Measurements from ENCODE around the gene ZNF280D. TPM values are rescaled to one million over a fixed set of nuclear protein-coding genes. Genes with fewer than 3 reads are reported as not detected.
"Not testable (repeated sequence)": the region's sequence is repeated elsewhere in the genome, so short reads cannot be mapped to it uniquely, and the experiment has no call there.

Gene ZNF280D, protein sequence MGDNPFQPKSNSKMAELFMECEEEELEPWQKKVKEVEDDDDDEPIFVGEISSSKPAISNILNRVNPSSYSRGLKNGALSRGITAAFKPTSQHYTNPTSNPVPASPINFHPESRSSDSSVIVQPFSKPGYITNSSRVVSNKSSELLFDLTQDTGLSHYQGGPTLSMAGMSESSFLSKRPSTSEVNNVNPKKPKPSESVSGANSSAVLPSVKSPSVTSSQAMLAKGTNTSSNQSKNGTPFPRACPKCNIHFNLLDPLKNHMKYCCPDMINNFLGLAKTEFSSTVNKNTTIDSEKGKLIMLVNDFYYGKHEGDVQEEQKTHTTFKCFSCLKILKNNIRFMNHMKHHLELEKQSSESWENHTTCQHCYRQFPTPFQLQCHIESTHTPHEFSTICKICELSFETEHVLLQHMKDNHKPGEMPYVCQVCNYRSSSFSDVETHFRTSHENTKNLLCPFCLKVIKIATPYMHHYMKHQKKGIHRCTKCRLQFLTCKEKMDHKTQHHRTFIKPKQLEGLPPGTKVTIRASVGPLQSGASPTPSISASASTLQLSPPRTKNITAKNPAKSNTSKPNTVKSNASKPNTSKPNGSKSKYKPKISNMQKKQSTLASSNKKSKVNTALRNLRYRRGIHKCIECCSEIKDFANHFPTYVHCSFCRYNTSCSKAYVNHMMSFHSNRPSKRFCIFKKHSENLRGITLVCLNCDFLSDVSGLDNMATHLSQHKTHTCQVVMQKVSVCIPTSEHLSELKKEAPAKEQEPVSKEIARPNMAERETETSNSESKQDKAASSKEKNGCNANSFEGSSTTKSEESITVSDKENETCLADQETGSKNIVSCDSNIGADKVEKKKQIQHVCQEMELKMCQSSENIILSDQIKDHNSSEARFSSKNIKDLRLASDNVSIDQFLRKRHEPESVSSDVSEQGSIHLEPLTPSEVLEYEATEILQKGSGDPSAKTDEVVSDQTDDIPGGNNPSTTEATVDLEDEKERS
- total RNA-seq: 10 to 100 TPM; 48.6 to 50.2 TPM
- 12.6 TPM for polyA plus RNA-seq (ENCODE audit: insufficient read depth, low read depth, low replicate concordance)
- long read RNA-seq, donor 1, partial matches to known transcripts: 0 of 4 reads
- long read RNA-seq, donor 1, other reads (novel, unspliced or antisense): 0 of 4 reads
- long read RNA-seq, donor 2, partial matches to known transcripts: 0 of 1 reads
- long read RNA-seq, donor 2, other reads (novel, unspliced or antisense): 0 of 1 reads

DNA sequence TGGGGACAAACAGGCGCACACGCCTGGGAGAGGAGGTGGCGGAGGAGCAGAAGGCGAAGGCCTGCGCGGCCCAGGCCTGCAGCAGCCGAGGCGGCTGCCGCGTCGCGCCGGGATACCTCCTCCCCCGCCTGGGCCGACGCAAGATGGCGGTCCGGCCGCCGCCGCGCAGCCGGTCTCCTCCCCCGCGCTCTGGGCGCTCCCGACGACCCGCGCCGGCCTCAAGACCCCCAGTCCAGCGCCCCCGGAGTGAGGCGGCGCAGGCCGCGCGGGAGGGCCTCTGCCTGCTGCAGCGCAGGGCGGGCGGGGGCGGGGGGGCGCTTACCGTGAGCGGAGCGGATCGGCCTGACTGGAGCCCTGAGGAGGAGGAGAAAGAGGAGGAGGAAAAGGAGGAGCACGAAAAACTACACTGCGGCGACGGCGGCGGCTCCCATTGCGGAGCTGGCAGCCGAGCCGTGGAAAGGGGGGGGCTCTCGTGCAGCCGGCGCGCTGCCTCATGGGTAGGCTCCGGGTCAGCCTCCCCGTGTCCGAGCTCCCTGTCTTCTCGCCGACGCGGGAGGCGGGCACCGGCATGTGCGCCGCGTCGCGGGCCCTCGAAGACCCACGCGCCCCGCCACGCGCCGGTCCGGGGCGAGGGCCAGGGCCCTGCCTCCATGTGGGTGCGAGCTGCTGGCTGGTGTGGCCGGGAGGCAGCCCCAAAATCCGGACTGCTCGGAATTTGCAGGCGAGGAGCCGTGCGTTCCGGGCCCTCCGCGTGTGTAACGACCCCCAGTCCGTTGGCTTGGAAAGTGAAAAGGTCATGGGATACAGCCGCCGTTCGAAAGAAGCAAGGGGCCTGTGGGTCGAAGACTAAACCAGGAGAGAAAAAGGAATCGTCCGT is at the start of gene ZNF280D:
Gene ZNF280D, minus strand, starts transcription at position 374 of the 877 bp plus-strand sequence. CDS start 26,400 bp downstream, outside the sequence.
- Histone ChIP-seq H3K27me3 (no peaks in the 10 kb centered on the region), H3K36me3 (ENCODE audit: low read depth, missing control alignments) (no peaks in the 10 kb centered on the region), H3K27ac (peak within 1 kb of the TSS; percentile 81 to 99), H3K9me3 (no peaks in the 10 kb centered on the region), H3K4me1 (peaks cover 19% of the 10 kb centered on the region), H3K4me3 (peak within 1 kb of the TSS; percentile 66 to 84)
- peak; percentile 92 for DNase-seq
- TF ChIP-seq POLR2A (IDR thresholded peaks at IDR 0.05): no peak
- TF ChIP-seq, protein P1, sequence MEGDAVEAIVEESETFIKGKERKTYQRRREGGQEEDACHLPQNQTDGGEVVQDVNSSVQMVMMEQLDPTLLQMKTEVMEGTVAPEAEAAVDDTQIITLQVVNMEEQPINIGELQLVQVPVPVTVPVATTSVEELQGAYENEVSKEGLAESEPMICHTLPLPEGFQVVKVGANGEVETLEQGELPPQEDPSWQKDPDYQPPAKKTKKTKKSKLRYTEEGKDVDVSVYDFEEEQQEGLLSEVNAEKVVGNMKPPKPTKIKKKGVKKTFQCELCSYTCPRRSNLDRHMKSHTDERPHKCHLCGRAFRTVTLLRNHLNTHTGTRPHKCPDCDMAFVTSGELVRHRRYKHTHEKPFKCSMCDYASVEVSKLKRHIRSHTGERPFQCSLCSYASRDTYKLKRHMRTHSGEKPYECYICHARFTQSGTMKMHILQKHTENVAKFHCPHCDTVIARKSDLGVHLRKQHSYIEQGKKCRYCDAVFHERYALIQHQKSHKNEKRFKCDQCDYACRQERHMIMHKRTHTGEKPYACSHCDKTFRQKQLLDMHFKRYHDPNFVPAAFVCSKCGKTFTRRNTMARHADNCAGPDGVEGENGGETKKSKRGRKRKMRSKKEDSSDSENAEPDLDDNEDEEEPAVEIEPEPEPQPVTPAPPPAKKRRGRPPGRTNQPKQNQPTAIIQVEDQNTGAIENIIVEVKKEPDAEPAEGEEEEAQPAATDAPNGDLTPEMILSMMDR (IDR thresholded peaks at IDR 0.05): no peak
- intact Hi-C loops (cut with DNase I; ENCODE audit: low total_unique reads): no loop called here
- WGBS, 2 donors: 8% methylated on average over 30 to 96 of the region's 101 CpGs

DNA sequence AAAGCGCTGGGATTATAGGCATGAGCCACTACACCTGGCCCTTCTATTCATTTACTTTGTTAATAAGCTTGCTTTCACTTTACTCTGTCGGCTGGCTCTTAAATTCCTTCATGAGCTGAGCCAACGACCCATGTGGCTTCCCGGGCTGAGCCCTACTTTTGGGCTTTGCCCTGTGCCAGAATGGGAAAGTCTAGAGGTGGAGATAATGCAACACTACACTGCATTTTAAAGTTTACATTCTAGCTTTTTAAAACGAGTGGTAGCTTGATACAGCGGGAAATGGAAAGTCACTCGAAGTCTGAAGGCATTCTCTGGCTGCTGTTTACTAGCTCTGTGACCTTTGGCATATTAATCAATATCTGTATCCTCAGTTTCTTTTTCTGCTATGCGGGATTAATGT is 49.0 kb upstream of the ZNF280D start:
- H3K4me3 ChIP-seq: no peak overlapping the region
- no peaks in the 10 kb centered on the region for H3K27me3 ChIP-seq
- intact Hi-C loops (cut with DNase I; ENCODE audit: low total_unique reads): no loop called here
- H3K4me1 ChIP-seq: no peaks in the 10 kb centered on the region
- H3K36me3 ChIP-seq (ENCODE audit: low read depth, missing control alignments): no peaks in the 10 kb centered on the region
- H3K27ac ChIP-seq: no peak overlapping the region
- WGBS, 2 donors: 80 to 89% methylated on average over 8 of the region's 8 CpGs
- TF ChIP-seq POLR2A (IDR thresholded peaks at IDR 0.05): no peak
- TF ChIP-seq, protein P1 (IDR thresholded peaks at IDR 0.05): no peak
- DNase-seq: no peak
- no peaks in the 10 kb centered on the region for H3K9me3 ChIP-seq

DNA sequence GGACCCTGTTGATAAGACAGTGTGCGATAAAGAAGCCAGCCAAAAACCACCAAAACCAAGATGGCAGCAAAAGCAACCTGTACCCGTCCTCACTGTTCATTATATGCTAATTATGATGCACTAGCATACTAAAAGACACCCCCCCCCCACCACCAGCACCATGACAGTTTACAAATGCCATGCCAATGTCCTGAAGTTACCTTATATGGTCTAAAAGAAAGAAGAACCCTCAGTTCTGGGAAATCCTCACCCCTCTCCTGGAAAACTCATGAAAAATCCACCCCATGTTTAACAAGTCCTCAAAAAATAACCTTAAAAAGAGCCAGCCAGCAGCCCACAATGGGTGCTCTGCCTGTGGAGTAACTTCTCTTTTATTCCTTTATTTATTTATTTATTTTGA is 48.4 kb upstream of the ZNF280D start:
- intact Hi-C loops (cut with DNase I; ENCODE audit: low total_unique reads): no loop called here
- Histone ChIP-seq H3K4me1 (no peaks in the 10 kb centered on the region), H3K4me3 (no peak overlapping the region), H3K9me3 (no peaks in the 10 kb centered on the region), H3K27ac (no peak overlapping the region), H3K36me3 (ENCODE audit: low read depth, missing control alignments) (no peaks in the 10 kb centered on the region), H3K27me3 (no peaks in the 10 kb centered on the region)
- TF ChIP-seq, protein P1 (IDR thresholded peaks at IDR 0.05): no peak
- TF ChIP-seq POLR2A (IDR thresholded peaks at IDR 0.05): no peak
- no peak for DNase-seq
- 66 to 86% methylated on average over 2 of the region's 2 CpGs for WGBS, 2 donors

DNA sequence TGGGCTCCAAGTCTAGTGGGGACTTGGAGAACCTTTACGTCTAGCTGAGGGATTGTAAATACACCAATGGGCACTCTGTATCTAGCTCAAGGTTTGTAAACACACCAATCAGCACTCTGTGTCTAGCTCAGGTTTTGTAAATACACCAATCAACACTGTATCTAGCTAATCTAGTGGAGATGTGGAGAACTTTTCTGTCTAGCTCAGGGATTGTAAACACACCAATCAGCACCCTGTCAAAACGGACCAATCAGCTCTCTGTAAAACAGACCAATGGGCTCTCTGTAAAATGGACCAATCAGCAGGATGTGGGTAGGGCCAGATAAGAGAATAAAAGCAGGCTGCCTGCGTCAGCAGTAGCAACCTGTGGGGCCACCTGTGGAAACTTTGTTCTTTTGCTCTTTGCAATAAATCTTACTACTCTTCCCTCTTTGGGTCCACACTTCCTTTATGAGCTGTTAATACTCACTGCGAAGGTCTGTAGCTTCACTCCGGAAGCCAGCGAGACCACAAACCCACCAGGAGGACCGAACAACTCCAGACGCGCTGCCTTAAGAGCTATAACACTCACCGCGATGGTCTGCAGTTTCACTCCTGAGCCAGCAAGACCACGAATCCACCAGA is 46.9 kb upstream of the ZNF280D start:
- 74% methylated on average over 12 of the region's 12 CpGs for WGBS, 2 donors
- DNase-seq: peak; percentile 54
- H3K36me3 ChIP-seq (ENCODE audit: low read depth, missing control alignments); H3K4me1 ChIP-seq; intact Hi-C loops (cut with DNase I; ENCODE audit: low total_unique reads); H3K9me3 ChIP-seq; H3K27me3 ChIP-seq; H3K27ac ChIP-seq: not testable (repeated sequence)
- peak overlapping the region in 1 of 2 donors; percentile 36 for H3K4me3 ChIP-seq

DNA sequence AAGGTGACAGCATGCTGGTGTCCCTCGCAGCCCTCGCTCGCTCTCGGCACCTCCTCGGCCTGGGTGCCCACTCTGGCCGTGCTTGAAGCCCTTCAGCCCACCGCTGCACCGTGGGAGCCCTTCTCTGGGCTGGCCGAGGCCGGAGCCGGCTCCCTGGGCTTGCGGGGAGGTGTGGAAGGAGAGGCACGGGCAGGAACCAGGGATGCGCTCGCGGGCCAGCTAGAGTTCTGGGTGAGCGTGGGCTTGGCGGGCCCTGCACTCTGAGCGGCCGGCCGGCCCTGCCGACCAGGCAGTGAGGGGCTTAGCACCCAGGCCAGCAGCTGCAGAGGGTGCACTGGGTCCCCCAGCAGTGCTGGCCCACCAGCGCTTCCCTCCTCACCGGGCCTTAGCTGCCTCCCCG is 46.1 kb upstream of the ZNF280D start:
- H3K27ac ChIP-seq; intact Hi-C loops (cut with DNase I; ENCODE audit: low total_unique reads); H3K36me3 ChIP-seq (ENCODE audit: low read depth, missing control alignments); H3K27me3 ChIP-seq; DNase-seq; H3K4me1 ChIP-seq; H3K9me3 ChIP-seq: not testable (repeated sequence)
- peak overlapping the region in 1 of 2 donors; percentile 36 for H3K4me3 ChIP-seq
- 48 to 66% methylated on average over 11 to 25 of the region's 25 CpGs for WGBS, 2 donors
